Endothelial cell of umbilical vein (primary cell): Measurements from ENCODE around the gene MARVELD3. TPM values are rescaled to one million over a fixed set of nuclear protein-coding genes. Genes with fewer than 3 reads are reported as not detected.

Source experiments
- BruUV-seq: library from RNA; stranded (reverse); fragments of 400-500 nt; replicated peaks from 2 replicates; lab custom pipeline; 2021; lab: Mats Ljungman, UMichigan
- CTCF ChIA-PET: fragments of 300-600, 350-600 bp; sonication (Branson Sonifier 250); formaldehyde crosslinking; loops from one replicate; lab custom pipeline; 2021; ENCODE audit warnings: antibody characterized with exemption, inconsistent platforms; lab: Charles Lee
- POLR2A ChIA-PET: fragments of 300-600, 350-600 bp; sonication (Branson Sonifier 250); formaldehyde crosslinking; loops from one replicate; lab custom pipeline; 2021; ENCODE audit warnings: antibody characterized with exemption, inconsistent platforms; lab: Charles Lee
- DNase-seq: peaks from one replicate; pipeline ENCODE4 v3.0.0-alpha.2; 2011; ENCODE audit warnings: low read depth, low spot score
- FAIRE-seq: peaks from 2 replicates; lab custom pipeline; 2011; peaks lifted over from hg19 to GRCh38; lab: Jason Lieb, UNC
- H2AFZ ChIP-seq: 2 replicates; pipeline ENCODE4 v1.6.0; 2012; ENCODE audit warnings: low read depth, low read length, control low read depth, inconsistent platforms
- H3K27ac ChIP-seq: 2 replicates; pipeline ENCODE4 v1.5.1; 2011; ENCODE audit warnings: low read depth, mild to moderate bottlenecking, control low read depth, low read length, moderate library complexity; ENCODE audit not compliant: insufficient read depth
- H3K27me3 ChIP-seq, 2 experiments: 2 replicates each; pipeline versions ENCODE4 v1.6.0 to v1.6.1; 2011; ENCODE audit warnings: low read length in 2 of 2, mixed read lengths in 1 of 2; ENCODE audit not compliant: control insufficient read depth in 2 of 2, insufficient read depth in 2 of 2
- H3K36me3 ChIP-seq, 2 experiments: 2 replicates in 1 of 2; 3 replicates in 1 of 2; pipeline ENCODE4 v1.5.1; 2011; ENCODE audit warnings: low read length in 2 of 2, mild to moderate bottlenecking in 1 of 2, moderate library complexity in 1 of 2; ENCODE audit not compliant: control insufficient read depth in 2 of 2, insufficient read depth in 2 of 2; ENCODE audit errors: extremely low read depth in 1 of 2
- H3K4me1 ChIP-seq: 3 replicates; pipeline ENCODE4 v1.5.1; 2011; ENCODE audit warnings: mild to moderate bottlenecking, low read length; ENCODE audit not compliant: control insufficient read depth, insufficient read depth; ENCODE audit errors: extremely low read depth
- H3K4me2 ChIP-seq: 2 replicates; pipeline ENCODE4 v1.6.1; 2011; ENCODE audit warnings: low read length, control low read depth, mixed read lengths; ENCODE audit not compliant: insufficient read depth
- H3K4me3 ChIP-seq, 3 experiments: fragments of 200-600 bp in 1 of 3; sonication (generic), shearing (Covaris generic) in 1 of 3; replicated peaks in 1 of 3; 2 replicates each; pipeline ENCODE4 v1.5.1; 2011 to 2016; ENCODE audit warnings: control low read depth in 3 of 3, low read length in 3 of 3, mild to moderate bottlenecking in 2 of 3, inconsistent platforms in 1 of 3, low read depth in 1 of 3, moderate library complexity in 1 of 3; ENCODE audit not compliant: insufficient read depth in 1 of 3
- H3K79me2 ChIP-seq: 2 replicates; pipeline ENCODE4 v1.6.0; 2012; ENCODE audit warnings: low read length, inconsistent platforms; ENCODE audit not compliant: control insufficient read depth, insufficient read depth
- H3K9ac ChIP-seq: replicated peaks from 2 replicates; pipeline ENCODE3; 2011; ENCODE audit warnings: low read length, control low read depth; ENCODE audit not compliant: insufficient read depth; ENCODE audit errors: extremely low read depth
- H3K9me1 ChIP-seq: replicated peaks from 3 replicates; pipeline ENCODE4 v1.6.0; 2011; ENCODE audit warnings: mild to moderate bottlenecking, low read length; ENCODE audit not compliant: control insufficient read depth, insufficient read depth; ENCODE audit errors: extremely low read depth
- H3K9me3 ChIP-seq: replicated peaks from 2 replicates; pipeline ENCODE4 v1.5.1; 2012; ENCODE audit warnings: low read length, inconsistent platforms; ENCODE audit not compliant: control insufficient read depth, insufficient read depth
- H4K20me1 ChIP-seq: replicated peaks from 2 replicates; pipeline ENCODE3; 2011; ENCODE audit warnings: mild to moderate bottlenecking, low read length; ENCODE audit not compliant: control insufficient read depth, insufficient read depth; ENCODE audit errors: extremely low read depth
- EZH2 ChIP-seq: IDR thresholded peaks from 2 replicates; pipeline ENCODE4 v1.6.1; 2012; ENCODE audit warnings: borderline replicate concordance, low read depth, mild to moderate bottlenecking, moderate library complexity, low read length, inconsistent platforms; ENCODE audit not compliant: severe bottlenecking
- FOS ChIP-seq: IDR thresholded peaks from 2 replicates; pipeline ENCODE4 v1.6.1; 2011; ENCODE audit warnings: mild to moderate bottlenecking, low read length, moderate library complexity, borderline replicate concordance; ENCODE audit not compliant: insufficient read depth
- GATA2 ChIP-seq: IDR thresholded peaks from 2 replicates; pipeline ENCODE4 v1.7.0; 2011; ENCODE audit warnings: low read depth, mild to moderate bottlenecking, moderate library complexity, mixed read lengths, low read length; ENCODE audit not compliant: insufficient read length, insufficient read depth
- JUN ChIP-seq: IDR thresholded peaks from 2 replicates; pipeline ENCODE4 v1.6.1; 2011; ENCODE audit warnings: borderline replicate concordance, low read depth; ENCODE audit not compliant: insufficient read length, insufficient read depth
- MYC ChIP-seq: IDR thresholded peaks from one replicate; pipeline ENCODE4 v1.6.1; 2011; ENCODE audit warnings: mild to moderate bottlenecking, low read depth, low read length
- POLR2A ChIP-seq: IDR thresholded peaks from 2 replicates; pipeline ENCODE4 v1.6.1; 2012; ENCODE audit warnings: low read depth, mild to moderate bottlenecking, control low read depth, low read length
- POLR2AphosphoS5 ChIP-seq: IDR thresholded peaks from 2 replicates; pipeline ENCODE4 v1.6.1; 2012; ENCODE audit warnings: low read depth, mild to moderate bottlenecking, control low read depth, low read length, moderate library complexity; ENCODE audit not compliant: insufficient read depth
- dilution Hi-C: fragments of 300-500 bp; cut with MboI; formaldehyde crosslinking; loops from one replicate; pipeline ENCODE4 v1.15.0; 2019; ENCODE audit warnings: low sequenced_read_pairs; ENCODE audit not compliant: extremely low pct_ligation_motif_present
- intact Hi-C: fragments of 100-400 bp; cut with micrococcal nuclease; formaldehyde crosslinking; loops from one replicate; pipeline ENCODE4 v1.10.0; 2022
- polyA plus RNA-seq, 4 experiments: library from polyadenylated mRNA; depleted of rRNA in 3 of 4; stranded (reverse) in 3 of 4; unstranded in 1 of 4; fragments of >200 nt; gene quantifications; 2 replicates each; pipeline versions ENCODE4 v1.2.1 to v1.2.3, GENCODE V29; 2011 to 2012; ENCODE audit warnings: missing spikeins in 1 of 4
- total RNA-seq: library from RNA; stranded (reverse); gene quantifications from 2 replicates; pipeline ENCODE4 v1.2.3, GENCODE V29; 2021
- TF ChIP-seq, protein P1 (sequence below), 2 donors: IDR thresholded peaks; 1 replicate in 1 of 2; 2 replicates in 1 of 2; pipeline ENCODE4 v1.5.1; 2011; ENCODE audit warnings: low read length in 2 of 2, mild to moderate bottlenecking in 2 of 2, moderate library complexity in 2 of 2, control low read depth in 1 of 2, inconsistent platforms in 1 of 2, low read depth in 1 of 2; ENCODE audit not compliant: insufficient read depth in 1 of 2; ENCODE audit errors: extremely low read depth in 1 of 2
- TF ChIP-seq, protein P2 (sequence below): IDR thresholded peaks from 2 replicates; pipeline ENCODE4 v1.6.1; 2011; ENCODE audit not compliant: insufficient read depth, insufficient read length

Gene MARVELD3
- total and polyA plus RNA-seq, 2 donors (not counting 3 experiments of a cell fraction or from before 2014, with no cell fraction given), result not detected

DNA sequence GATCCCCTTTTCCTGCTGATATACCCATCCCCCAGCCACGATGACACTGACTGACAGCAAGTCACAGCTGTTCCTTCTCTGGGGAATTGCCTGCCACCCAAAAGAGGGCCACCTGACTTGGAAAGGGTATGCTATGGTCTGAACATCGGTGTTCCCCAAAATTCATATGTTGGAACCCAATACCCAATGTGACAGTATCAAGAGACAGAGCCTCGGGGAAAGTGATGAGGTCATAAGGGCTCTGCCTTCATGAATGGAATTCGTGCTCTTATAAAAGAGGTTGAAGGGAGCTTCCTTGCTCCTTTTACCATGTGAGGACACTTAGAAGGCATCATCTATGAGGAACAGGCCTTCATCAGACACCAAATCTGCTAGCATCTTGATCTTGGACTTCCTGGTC, 7.6 kb upstream of the MARVELD3 start:
- H3K9me1 ChIP-seq, result no peaks in the 10 kb centered on the region
- no peaks in the 10 kb centered on the region for H3K9me3 ChIP-seq
- no peak for DNase-seq
- no peaks in the 10 kb centered on the region for H4K20me1 ChIP-seq
- no peak overlapping the region for H2AFZ ChIP-seq
- no peaks in the 10 kb centered on the region for H3K4me1 ChIP-seq
- intact Hi-C loops, result no loop called here
- H3K9ac ChIP-seq, result no peak overlapping the region
- FAIRE-seq, result no peak
- dilution Hi-C loops, result no loop called here
- POLR2A ChIA-PET, result no interaction called here
- CTCF ChIA-PET, result interaction anchor here (0.8 to 3.0 kb wide), 2 partner anchors 7 to 41 kb away, joined by 3 to 18 read pairs; no protein-coding TSS in a partner anchor
- no peak overlapping the region for H3K4me3 ChIP-seq
- H3K27ac ChIP-seq, result no peak overlapping the region
- TF ChIP-seq POLR2A, result no peak
- no peak for TF ChIP-seq MYC
- TF ChIP-seq, protein P1, sequence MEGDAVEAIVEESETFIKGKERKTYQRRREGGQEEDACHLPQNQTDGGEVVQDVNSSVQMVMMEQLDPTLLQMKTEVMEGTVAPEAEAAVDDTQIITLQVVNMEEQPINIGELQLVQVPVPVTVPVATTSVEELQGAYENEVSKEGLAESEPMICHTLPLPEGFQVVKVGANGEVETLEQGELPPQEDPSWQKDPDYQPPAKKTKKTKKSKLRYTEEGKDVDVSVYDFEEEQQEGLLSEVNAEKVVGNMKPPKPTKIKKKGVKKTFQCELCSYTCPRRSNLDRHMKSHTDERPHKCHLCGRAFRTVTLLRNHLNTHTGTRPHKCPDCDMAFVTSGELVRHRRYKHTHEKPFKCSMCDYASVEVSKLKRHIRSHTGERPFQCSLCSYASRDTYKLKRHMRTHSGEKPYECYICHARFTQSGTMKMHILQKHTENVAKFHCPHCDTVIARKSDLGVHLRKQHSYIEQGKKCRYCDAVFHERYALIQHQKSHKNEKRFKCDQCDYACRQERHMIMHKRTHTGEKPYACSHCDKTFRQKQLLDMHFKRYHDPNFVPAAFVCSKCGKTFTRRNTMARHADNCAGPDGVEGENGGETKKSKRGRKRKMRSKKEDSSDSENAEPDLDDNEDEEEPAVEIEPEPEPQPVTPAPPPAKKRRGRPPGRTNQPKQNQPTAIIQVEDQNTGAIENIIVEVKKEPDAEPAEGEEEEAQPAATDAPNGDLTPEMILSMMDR (IDR thresholded peaks at IDR 0.05; ENCODE audit: extremely low read depth in 1 of 2, insufficient read depth in 1 of 2, low read depth in 1 of 2, low read length in 2 of 2), result no peak
- TF ChIP-seq, protein P2, sequence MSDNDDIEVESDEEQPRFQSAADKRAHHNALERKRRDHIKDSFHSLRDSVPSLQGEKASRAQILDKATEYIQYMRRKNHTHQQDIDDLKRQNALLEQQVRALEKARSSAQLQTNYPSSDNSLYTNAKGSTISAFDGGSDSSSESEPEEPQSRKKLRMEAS, result no peak
- no peak for TF ChIP-seq GATA2
- no peak for TF ChIP-seq POLR2AphosphoS5
- TF ChIP-seq JUN, result no peak
- no peak for TF ChIP-seq EZH2
- no peak for TF ChIP-seq FOS
- H3K36me3 ChIP-seq, result no peaks in the 10 kb centered on the region
- H3K4me2 ChIP-seq, result no peak overlapping the region
- no TSS peak for BruUV-seq
- peaks cover 0 to 3% of the 10 kb centered on the region in 2 experiments for H3K27me3 ChIP-seq
- H3K79me2 ChIP-seq, result no peaks in the 10 kb centered on the region
